ENCODE results near the gene EDC3. TPM values are rescaled to one million over a fixed set of nuclear protein-coding genes. Genes with fewer than 3 reads are reported as not detected.
A peak's percentile ranks its signal among the peaks of the same experiment; 100 is the strongest.

EDC3 gene
- total and polyA plus RNA-seq, 9 of the 15 experiments (the other 6 are each of a cell fraction or from before 2014, with no cell fraction given), result 11.7 to 63.9 (median 32.8) TPM

DNA sequence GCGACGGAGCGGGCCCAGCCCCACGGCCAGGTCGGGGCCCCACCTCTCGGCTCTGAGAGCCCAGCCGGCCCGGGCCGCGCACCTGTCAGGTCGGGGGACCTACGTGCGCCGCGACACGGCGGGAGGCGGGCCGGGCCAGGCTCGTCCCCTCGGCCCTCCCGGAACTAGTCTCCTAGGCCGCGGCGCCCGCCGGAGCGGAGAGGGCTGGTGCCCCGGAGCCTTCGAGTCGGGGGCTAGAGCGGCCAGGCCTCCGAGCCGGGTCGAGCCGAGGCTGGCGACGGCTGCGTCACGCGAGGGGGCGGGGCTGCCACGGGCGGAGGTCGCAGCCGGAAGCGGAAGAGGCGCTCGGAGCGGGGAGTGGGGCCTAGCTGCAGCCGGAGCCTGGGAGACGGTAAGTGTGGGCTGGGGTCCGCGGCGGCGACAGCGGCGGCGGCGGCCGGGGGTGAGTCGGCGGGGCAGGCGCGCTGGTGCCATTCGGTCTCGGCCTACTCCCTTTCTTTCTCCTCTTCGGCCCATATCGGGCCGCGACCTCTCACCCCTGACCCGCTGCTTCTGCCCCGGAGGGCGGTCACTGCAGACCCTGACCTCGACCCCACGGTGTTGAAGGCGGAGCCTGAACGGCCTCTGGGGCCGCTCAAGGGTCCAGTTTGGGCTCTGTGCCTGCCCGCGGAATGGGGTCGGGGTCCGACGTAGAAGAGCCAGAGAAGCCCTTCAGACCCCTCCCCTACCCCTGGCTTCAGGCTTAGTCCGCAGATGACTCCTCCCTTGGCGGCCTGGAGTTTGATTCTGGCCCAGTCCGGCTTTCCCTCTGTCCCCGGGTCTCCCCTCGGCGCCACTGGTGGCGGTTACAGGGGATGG, 80.1 kb downstream of the EDC3 start, which contains the start of gene CLK3 (continued):
- no peak for TF ChIP-seq HDAC2 (IDR thresholded peaks at IDR 0.05)
- no peak for TF ChIP-seq FOXK2 (conservative IDR thresholded peaks at IDR 0.05 in 1 of 2, IDR thresholded peaks at IDR 0.05 in 1 of 2; ENCODE audit: low read depth in 2 of 2)
- TF ChIP-seq, protein P1, sequence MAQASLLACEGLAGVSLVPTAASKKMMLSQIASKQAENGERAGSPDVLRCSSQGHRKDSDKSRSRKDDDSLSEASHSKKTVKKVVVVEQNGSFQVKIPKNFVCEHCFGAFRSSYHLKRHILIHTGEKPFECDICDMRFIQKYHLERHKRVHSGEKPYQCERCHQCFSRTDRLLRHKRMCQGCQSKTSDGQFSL (CRISPR knock-in tag; IDR thresholded peaks at IDR 0.05), result no peak
- TF ChIP-seq, protein P1 (tag; IDR thresholded peaks at IDR 0.05), result no peak
- TF ChIP-seq ZBTB1 (CRISPR knock-in tag; IDR thresholded peaks at IDR 0.05; ENCODE audit: borderline replicate concordance, low read depth), result peak; percentile 66; the same call in 1 of the 2 replicates
- TF ChIP-seq, protein P2, sequence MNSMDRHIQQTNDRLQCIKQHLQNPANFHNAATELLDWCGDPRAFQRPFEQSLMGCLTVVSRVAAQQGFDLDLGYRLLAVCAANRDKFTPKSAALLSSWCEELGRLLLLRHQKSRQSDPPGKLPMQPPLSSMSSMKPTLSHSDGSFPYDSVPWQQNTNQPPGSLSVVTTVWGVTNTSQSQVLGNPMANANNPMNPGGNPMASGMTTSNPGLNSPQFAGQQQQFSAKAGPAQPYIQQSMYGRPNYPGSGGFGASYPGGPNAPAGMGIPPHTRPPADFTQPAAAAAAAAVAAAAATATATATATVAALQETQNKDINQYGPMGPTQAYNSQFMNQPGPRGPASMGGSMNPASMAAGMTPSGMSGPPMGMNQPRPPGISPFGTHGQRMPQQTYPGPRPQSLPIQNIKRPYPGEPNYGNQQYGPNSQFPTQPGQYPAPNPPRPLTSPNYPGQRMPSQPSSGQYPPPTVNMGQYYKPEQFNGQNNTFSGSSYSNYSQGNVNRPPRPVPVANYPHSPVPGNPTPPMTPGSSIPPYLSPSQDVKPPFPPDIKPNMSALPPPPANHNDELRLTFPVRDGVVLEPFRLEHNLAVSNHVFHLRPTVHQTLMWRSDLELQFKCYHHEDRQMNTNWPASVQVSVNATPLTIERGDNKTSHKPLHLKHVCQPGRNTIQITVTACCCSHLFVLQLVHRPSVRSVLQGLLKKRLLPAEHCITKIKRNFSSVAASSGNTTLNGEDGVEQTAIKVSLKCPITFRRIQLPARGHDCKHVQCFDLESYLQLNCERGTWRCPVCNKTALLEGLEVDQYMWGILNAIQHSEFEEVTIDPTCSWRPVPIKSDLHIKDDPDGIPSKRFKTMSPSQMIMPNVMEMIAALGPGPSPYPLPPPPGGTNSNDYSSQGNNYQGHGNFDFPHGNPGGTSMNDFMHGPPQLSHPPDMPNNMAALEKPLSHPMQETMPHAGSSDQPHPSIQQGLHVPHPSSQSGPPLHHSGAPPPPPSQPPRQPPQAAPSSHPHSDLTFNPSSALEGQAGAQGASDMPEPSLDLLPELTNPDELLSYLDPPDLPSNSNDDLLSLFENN (IDR thresholded peaks at IDR 0.05; ENCODE audit: low read depth in 2 of 2, low read length in 2 of 2), result 0 out of 4 replicates have a peak, but pooled peaks of 1 of the 2 experiments have one; percentile 19
- TF ChIP-seq ZNF695 (CRISPR knock-in tag; IDR thresholded peaks at IDR 0.05), result no peak
- TF ChIP-seq FOSL1 (tag; conservative IDR thresholded peaks at IDR 0.05), result peak; percentile 60
- TF ChIP-seq ESRRB (CRISPR knock-in tag; IDR thresholded peaks at IDR 0.05; ENCODE audit: borderline replicate concordance), result no peak
- peak; percentile 97 for TF ChIP-seq RBBP5 (IDR thresholded peaks at IDR 0.05; ENCODE audit: borderline replicate concordance, insufficient read depth, low read length, poor library complexity, severe bottlenecking)
- no peak for TF ChIP-seq ZKSCAN8 (CRISPR knock-in tag; IDR thresholded peaks at IDR 0.05)

All from K562 (cell line).